Subcutaneous abdominal adipose tissue (tissue), 5 donors: ENCODE measurements around the gene CROCC2.

Experiments used
- H3K27ac ChIP-seq: one replicate; pipeline ENCODE4 v1.7.0; 2013; ENCODE audit warnings: low read depth, mild to moderate bottlenecking, inconsistent platforms, low read length, moderate library complexity
- H3K27me3 ChIP-seq, 5 donors: one replicate each; pipeline ENCODE4 v1.7.0; 2013; ENCODE audit warnings: low read length in 5 of 5, inconsistent platforms in 1 of 5; ENCODE audit not compliant: control insufficient read depth in 5 of 5, insufficient read depth in 4 of 5
- H3K36me3 ChIP-seq, 5 donors: one replicate each; pipeline ENCODE4 v1.7.0; 2013; ENCODE audit warnings: low read length in 5 of 5; ENCODE audit not compliant: control insufficient read depth in 5 of 5, insufficient read depth in 5 of 5
- H3K4me1 ChIP-seq, 5 donors: one replicate each; pipeline ENCODE4 v1.7.0; 2013; ENCODE audit warnings: low read length in 5 of 5, mild to moderate bottlenecking in 3 of 5, moderate library complexity in 1 of 5; ENCODE audit not compliant: control insufficient read depth in 5 of 5, insufficient read depth in 5 of 5
- H3K4me3 ChIP-seq, 5 donors: one replicate each; pipeline ENCODE4 v1.7.0; 2013; ENCODE audit warnings: low read length in 5 of 5, low read depth in 1 of 5
- H3K9ac ChIP-seq, 5 donors: one replicate each; pipeline ENCODE4 v1.7.0; 2013; ENCODE audit warnings: low read length in 5 of 5, mild to moderate bottlenecking in 4 of 5, moderate library complexity in 3 of 5
- H3K9me3 ChIP-seq, 5 donors: one replicate each; pipeline ENCODE4 v1.7.0; 2013; ENCODE audit warnings: low read length in 5 of 5; ENCODE audit not compliant: control insufficient read depth in 5 of 5
- donor health status: healthy.
- donor health status: healthy.
- donor health status: healthy.
- donor health status: healthy.
- donor health status: healthy.

Gene CROCC2

GRCh38 chr2:240869956-240870875, 35.9 kb upstream of the CROCC2 start:
- Histone ChIP-seq H3K9me3 (no peaks in the 10 kb centered on the region), H3K27ac (no peak overlapping the region), H3K4me3 (no peak overlapping the region), H3K27me3 (no peaks in the 10 kb centered on the region), H3K9ac (no peak overlapping the region), H3K4me1 (peaks cover 3 to 39% (median 23%) of the 10 kb centered on the region in 5 donors), H3K36me3 (no peaks in the 10 kb centered on the region)

GRCh38 chr2:240871071-240871958, 34.8 kb upstream of the CROCC2 start:
- no peak overlapping the region for H3K4me3 ChIP-seq
- H3K27me3 ChIP-seq: no peaks in the 10 kb centered on the region
- no peak overlapping the region for H3K9ac ChIP-seq
- no peaks in the 10 kb centered on the region for H3K9me3 ChIP-seq
- no peak overlapping the region for H3K27ac ChIP-seq
- H3K4me1 ChIP-seq: peaks cover 4 to 50% (median 31%) of the 10 kb centered on the region in 5 donors
- no peaks in the 10 kb centered on the region for H3K36me3 ChIP-seq

GRCh38 chr2:240872317-240873097, 33.6 kb upstream of the CROCC2 start:
- Histone ChIP-seq H3K4me1 (peaks cover 4 to 58% (median 41%) of the 10 kb centered on the region in 5 donors), H3K36me3 (no peaks in the 10 kb centered on the region), H3K9ac (no peak overlapping the region), H3K4me3 (peak overlapping the region in 2 of 5 donors; percentile 13 to 18), H3K9me3 (no peaks in the 10 kb centered on the region), H3K27me3 (no peaks in the 10 kb centered on the region), H3K27ac (no peak overlapping the region)

GRCh38 chr2:240873098-240873788, 32.9 kb upstream of the CROCC2 start:
- peak overlapping the region in 1 of 5 donors; percentile 22 for H3K9ac ChIP-seq
- no peaks in the 10 kb centered on the region for H3K36me3 ChIP-seq
- H3K4me3 ChIP-seq: no peak overlapping the region
- H3K9me3 ChIP-seq: no peaks in the 10 kb centered on the region
- no peaks in the 10 kb centered on the region for H3K27me3 ChIP-seq
- peaks cover 4 to 58% (median 41%) of the 10 kb centered on the region in 5 donors for H3K4me1 ChIP-seq
- H3K27ac ChIP-seq: no peak overlapping the region

- Histone ChIP-seq H3K27me3 (no peaks in the 10 kb centered on the region), H3K27ac (no peak overlapping the region), H3K9me3 (no peaks in the 10 kb centered on the region), H3K4me1 (peaks cover 4 to 54% (median 41%) of the 10 kb centered on the region in 5 donors), H3K4me3 (no peak overlapping the region), H3K36me3 (no peaks in the 10 kb centered on the region), H3K9ac (peak overlapping the region in 1 of 5 donors; percentile 22)
Observed at GRCh38 chr2:240873805-240874714, 32.1 kb upstream of the CROCC2 start.

- no peak overlapping the region for H3K9ac ChIP-seq
- no peaks in the 10 kb centered on the region for H3K36me3 ChIP-seq
- no peaks in the 10 kb centered on the region for H3K27me3 ChIP-seq
- H3K27ac ChIP-seq: no peak overlapping the region
- H3K4me1 ChIP-seq: peaks cover 4 to 54% (median 41%) of the 10 kb centered on the region in 5 donors
- no peaks in the 10 kb centered on the region for H3K9me3 ChIP-seq
- no peak overlapping the region for H3K4me3 ChIP-seq
Observed at GRCh38 chr2:240874715-240875227, 31.4 kb upstream of the CROCC2 start.

GRCh38 chr2:240875228-240876034, 30.7 kb upstream of the CROCC2 start:
- Histone ChIP-seq H3K36me3 (no peaks in the 10 kb centered on the region), H3K27me3 (no peaks in the 10 kb centered on the region), H3K4me1 (peaks cover 4 to 54% (median 41%) of the 10 kb centered on the region in 5 donors), H3K9me3 (no peaks in the 10 kb centered on the region), H3K27ac (no peak overlapping the region), H3K4me3 (no peak overlapping the region), H3K9ac (no peak overlapping the region)

- H3K4me3 ChIP-seq: no peak overlapping the region
- no peaks in the 10 kb centered on the region for H3K9me3 ChIP-seq
Observed at GRCh38 chr2:240876035-240876474, 30.1 kb upstream of the CROCC2 start.

More at GRCh38 chr2:240876035-240876474, 30.1 kb upstream of the CROCC2 start:
- H3K27ac ChIP-seq: no peak overlapping the region
- no peak overlapping the region for H3K9ac ChIP-seq
- H3K4me1 ChIP-seq: peaks cover 4 to 54% (median 41%) of the 10 kb centered on the region in 5 donors
- H3K36me3 ChIP-seq: no peaks in the 10 kb centered on the region
- H3K27me3 ChIP-seq: no peaks in the 10 kb centered on the region
